ENCODE measurements around the gene RTL5.
"Not testable (repeated sequence)": the region's sequence is repeated elsewhere in the genome, so short reads cannot be mapped to it uniquely, and the experiment has no call there.

The RTL5 gene

GRCh38 chrX:72131317-72132294 is at the start of gene RTL5:
TSS of gene RTL5 (minus strand) at chrX:72131915.
- DNase-seq = peak; percentile 94

- DNase-seq = no peak
These were observed 48.8 kb upstream of the RTL5 start for GRCh38 chrX:72180539-72180938.

- no peak for DNase-seq
These were observed 45.3 kb upstream of the RTL5 start for GRCh38 chrX:72176981-72177380.

GRCh38 chrX:72176289-72176688 is 44.6 kb upstream of the RTL5 start:
- not testable (repeated sequence) for DNase-seq

- no peak for DNase-seq
These were observed 37.5 kb upstream of the RTL5 start for GRCh38 chrX:72169008-72169728.

- DNase-seq = no peak
These were observed 33.8 kb upstream of the RTL5 start for GRCh38 chrX:72165551-72165950.

GRCh38 chrX:72159769-72160168 is 28.1 kb upstream of the RTL5 start:
- DNase-seq = no peak

- no peak for DNase-seq
These were observed 27.1 kb upstream of the RTL5 start for GRCh38 chrX:72158773-72159172.

GRCh38 chrX:72146527-72146926 is 14.8 kb upstream of the RTL5 start:
- DNase-seq = no peak

GRCh38 chrX:72145181-72145580 is 13.5 kb upstream of the RTL5 start:
- DNase-seq = no peak

GRCh38 chrX:72143609-72143907 is 11.8 kb upstream of the RTL5 start:
- DNase-seq = no peak

- no peak for DNase-seq
These were observed 11.3 kb upstream of the RTL5 start for GRCh38 chrX:72142794-72143608.

GRCh38 chrX:72142094-72142793 is 10.5 kb upstream of the RTL5 start:
- peak; percentile 97 for DNase-seq

GRCh38 chrX:72141372-72142004 is 9.8 kb upstream of the RTL5 start:
- DNase-seq = no peak

- no peak for DNase-seq
These were observed 7.8 kb upstream of the RTL5 start for GRCh38 chrX:72139538-72139937.

- DNase-seq = no peak
These were observed 6.3 kb upstream of the RTL5 start for GRCh38 chrX:72137846-72138495.

- no peak for DNase-seq
These were observed 2.3 kb upstream of the RTL5 start for GRCh38 chrX:72133851-72134546.

- no peak for DNase-seq
These were observed 741 bp upstream of the RTL5 start for GRCh38 chrX:72132456-72132855.

GRCh38 chrX:72130762-72131250 is 909 bp downstream of the RTL5 start:
- no peak for DNase-seq

GRCh38 chrX:72130156-72130761 is 1.5 kb downstream of the RTL5 start:
- no peak for DNase-seq
